Skeletal muscle satellite cell (primary cell): ENCODE measurements around the gene POSTN. TPM values are rescaled to one million over a fixed set of nuclear protein-coding genes. Genes with fewer than 3 reads are reported as not detected.
A peak's percentile ranks its signal among the peaks of the same experiment; 100 is the strongest.

ENCODE experiments used
- H3K27me3 ChIP-seq: 2 replicates; pipeline ENCODE4 v1.7.0; 2013; ENCODE audit warnings: low read length; ENCODE audit not compliant: control insufficient read depth, insufficient read depth
- H3K36me3 ChIP-seq: 2 replicates; pipeline ENCODE4 v1.7.0; 2013; ENCODE audit warnings: mild to moderate bottlenecking, control low read depth, low read length; ENCODE audit not compliant: insufficient read depth
- H3K4me1 ChIP-seq: 2 replicates; pipeline ENCODE4 v1.7.0; 2013; ENCODE audit warnings: low read length; ENCODE audit not compliant: control insufficient read depth, insufficient read depth
- H3K4me2 ChIP-seq: 2 replicates; pipeline ENCODE4 v1.7.0; 2013; ENCODE audit warnings: mild to moderate bottlenecking, low read length
- H3K4me3 ChIP-seq: 2 replicates; pipeline ENCODE4 v1.7.0; 2013; ENCODE audit warnings: low read length
- H3K9ac ChIP-seq: 2 replicates; pipeline ENCODE4 v1.7.0; 2013; ENCODE audit warnings: mild to moderate bottlenecking, low read depth, low read length, moderate library complexity
- H3K9me3 ChIP-seq: replicated peaks from 2 replicates; pipeline ENCODE4 v1.7.0; 2013; ENCODE audit warnings: mild to moderate bottlenecking, control low read depth, low read length
- total RNA-seq: library from RNA; depleted of rRNA; stranded (reverse); fragments of >200 nt; gene quantifications from 2 replicates; pipeline ENCODE4 v1.2.3, GENCODE V29; 2012; rRNA removed

The POSTN gene
- 43.9 and 58.3 TPM in 2 replicates for total RNA-seq

- Histone ChIP-seq H3K4me3 (peak within 1 kb of the TSS; percentile 68), H3K4me2 (peak within 1 kb of the TSS; percentile 77), H3K9ac (peak within 1 kb of the TSS; percentile 80), H3K4me1 (peaks cover 43% of the 10 kb centered on the region), H3K27me3 (no peaks in the 10 kb centered on the region), H3K9me3 (no peaks in the 10 kb centered on the region), H3K36me3 (no peaks in the 10 kb centered on the region)
Measured at GRCh38 chr13:37598597-37598996, at the start of gene POSTN. TSS of gene POSTN (minus strand) at chr13:37598768. CDS start at chr13:37598726, 42 bp downstream.

- Histone ChIP-seq H3K4me2 (no peak overlapping the region), H3K4me1 (peaks cover 33% of the 10 kb centered on the region), H3K9ac (no peak overlapping the region), H3K4me3 (no peak overlapping the region), H3K27me3 (no peaks in the 10 kb centered on the region), H3K9me3 (no peaks in the 10 kb centered on the region), H3K36me3 (no peaks in the 10 kb centered on the region)
Measured at GRCh38 chr13:37647031-37647650, 48.6 kb upstream of the POSTN start.

- H3K27me3 ChIP-seq: no peaks in the 10 kb centered on the region
- no peak overlapping the region for H3K9ac ChIP-seq
- H3K9me3 ChIP-seq: no peaks in the 10 kb centered on the region
- H3K4me3 ChIP-seq: no peak overlapping the region
- H3K4me2 ChIP-seq: no peak overlapping the region
- peaks cover 27% of the 10 kb centered on the region for H3K4me1 ChIP-seq
- H3K36me3 ChIP-seq: no peaks in the 10 kb centered on the region
Measured at GRCh38 chr13:37646531-37646930, 48.0 kb upstream of the POSTN start.

- H3K4me2 ChIP-seq: peak overlapping the region; percentile 15
- H3K4me1 ChIP-seq: peaks cover 34% of the 10 kb centered on the region
- no peaks in the 10 kb centered on the region for H3K36me3 ChIP-seq
- no peaks in the 10 kb centered on the region for H3K9me3 ChIP-seq
- no peak overlapping the region for H3K9ac ChIP-seq
- no peaks in the 10 kb centered on the region for H3K27me3 ChIP-seq
- no peak overlapping the region for H3K4me3 ChIP-seq
Measured at GRCh38 chr13:37645181-37645740, 46.7 kb upstream of the POSTN start.

GRCh38 chr13:37641391-37641790 is 42.8 kb upstream of the POSTN start:
- peaks cover 19% of the 10 kb centered on the region for H3K4me1 ChIP-seq
- no peak overlapping the region for H3K9ac ChIP-seq

GRCh38 chr13:37640499-37640898 is 41.9 kb upstream of the POSTN start:
- H3K4me2 ChIP-seq: no peak overlapping the region
- H3K9me3 ChIP-seq: no peaks in the 10 kb centered on the region
- no peaks in the 10 kb centered on the region for H3K27me3 ChIP-seq
- no peak overlapping the region for H3K4me3 ChIP-seq
- peaks cover 19% of the 10 kb centered on the region for H3K4me1 ChIP-seq
- no peaks in the 10 kb centered on the region for H3K36me3 ChIP-seq
- H3K9ac ChIP-seq: peak overlapping the region; percentile 61

More at GRCh38 chr13:37641391-37641790, 42.8 kb upstream of the POSTN start:
- H3K9me3 ChIP-seq: no peaks in the 10 kb centered on the region
- no peak overlapping the region for H3K4me3 ChIP-seq
- H3K27me3 ChIP-seq: no peaks in the 10 kb centered on the region
- no peak overlapping the region for H3K4me2 ChIP-seq
- H3K36me3 ChIP-seq: no peaks in the 10 kb centered on the region

GRCh38 chr13:37636701-37637100 is 38.1 kb upstream of the POSTN start:
- peaks cover 17% of the 10 kb centered on the region for H3K4me1 ChIP-seq
- no peak overlapping the region for H3K4me2 ChIP-seq
- no peak overlapping the region for H3K9ac ChIP-seq
- H3K36me3 ChIP-seq: no peaks in the 10 kb centered on the region
- H3K9me3 ChIP-seq: no peaks in the 10 kb centered on the region
- no peaks in the 10 kb centered on the region for H3K27me3 ChIP-seq
- no peak overlapping the region for H3K4me3 ChIP-seq

GRCh38 chr13:37632294-37632693 is 33.7 kb upstream of the POSTN start:
- no peak overlapping the region for H3K4me3 ChIP-seq
- H3K4me1 ChIP-seq: peaks cover 4% of the 10 kb centered on the region

GRCh38 chr13:37627428-37627827 is 28.9 kb upstream of the POSTN start:
- Histone ChIP-seq H3K36me3 (no peaks in the 10 kb centered on the region), H3K4me1 (peaks cover 2% of the 10 kb centered on the region), H3K9me3 (no peaks in the 10 kb centered on the region), H3K27me3 (no peaks in the 10 kb centered on the region), H3K9ac (no peak overlapping the region), H3K4me2 (no peak overlapping the region), H3K4me3 (no peak overlapping the region)

More at GRCh38 chr13:37632294-37632693, 33.7 kb upstream of the POSTN start:
- Histone ChIP-seq H3K4me2 (no peak overlapping the region), H3K36me3 (no peaks in the 10 kb centered on the region), H3K9ac (no peak overlapping the region), H3K9me3 (no peaks in the 10 kb centered on the region), H3K27me3 (no peaks in the 10 kb centered on the region)

GRCh38 chr13:37621811-37622361 is 23.3 kb upstream of the POSTN start:
- no peak overlapping the region for H3K4me3 ChIP-seq
- no peak overlapping the region for H3K4me2 ChIP-seq
- H3K9ac ChIP-seq: no peak overlapping the region
- no peaks in the 10 kb centered on the region for H3K36me3 ChIP-seq
- H3K9me3 ChIP-seq: no peaks in the 10 kb centered on the region
- H3K27me3 ChIP-seq: no peaks in the 10 kb centered on the region
- peaks cover 19% of the 10 kb centered on the region for H3K4me1 ChIP-seq

- H3K9me3 ChIP-seq: no peaks in the 10 kb centered on the region
- peak overlapping the region; percentile 62 for H3K4me2 ChIP-seq
- H3K9ac ChIP-seq: peak overlapping the region; percentile 71
- H3K4me1 ChIP-seq: peaks cover 38% of the 10 kb centered on the region
- H3K36me3 ChIP-seq: no peaks in the 10 kb centered on the region
- no peaks in the 10 kb centered on the region for H3K27me3 ChIP-seq
- no peak overlapping the region for H3K4me3 ChIP-seq
Measured at GRCh38 chr13:37618554-37618953, 20.0 kb upstream of the POSTN start.

GRCh38 chr13:37617173-37617572 is 18.6 kb upstream of the POSTN start:
- H3K4me2 ChIP-seq: peak overlapping the region; percentile 44
- H3K27me3 ChIP-seq: no peaks in the 10 kb centered on the region
- peak overlapping the region; percentile 72 for H3K9ac ChIP-seq
- peak overlapping the region; percentile 14 for H3K4me3 ChIP-seq
- no peaks in the 10 kb centered on the region for H3K9me3 ChIP-seq
- H3K4me1 ChIP-seq: peaks cover 38% of the 10 kb centered on the region
- no peaks in the 10 kb centered on the region for H3K36me3 ChIP-seq
